Measurements from ENCODE around the gene NEUROD2. TPM values are rescaled to one million over a fixed set of nuclear protein-coding genes. Genes with fewer than 3 reads are reported as not detected.

NEUROD2 gene
- total and polyA plus RNA-seq, 2 donors (not counting 3 experiments of a cell fraction or from before 2014, with no cell fraction given): not detected

DNA sequence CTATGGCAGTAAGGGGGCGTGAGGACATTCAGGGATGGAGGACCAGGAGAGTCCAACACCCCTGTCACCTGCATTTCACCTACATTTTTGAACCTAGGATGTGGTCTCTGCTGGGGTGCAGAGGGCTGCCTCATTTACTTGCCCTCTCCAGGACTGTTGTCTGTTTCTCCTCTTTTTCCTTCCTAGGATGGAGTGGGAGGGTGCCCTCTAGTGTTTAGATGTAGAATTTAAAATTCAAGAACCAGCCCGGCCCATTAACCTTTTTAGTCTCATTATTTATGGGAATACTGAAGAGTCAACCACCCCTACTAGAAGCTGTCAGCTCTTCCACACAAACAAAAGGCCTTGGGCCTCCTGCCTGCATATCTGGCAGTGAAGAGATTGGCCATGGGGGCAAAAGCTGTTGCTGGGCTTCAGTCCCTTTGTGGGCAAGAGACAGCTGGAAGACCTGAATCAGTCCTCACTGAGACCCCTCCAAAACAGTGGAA is 26.7 kb upstream of the NEUROD2 start:
- intact Hi-C loops (cut with micrococcal nuclease) (no loop called here), dilution Hi-C loops (cut with MboI; ENCODE audit: extremely low pct_ligation_motif_present, low sequenced_read_pairs) (loop anchor here (10.0 kb wide), 1 partner anchor 110 kb away; no protein-coding TSS in a partner anchor)
- Histone ChIP-seq H3K9me1 (replicated peaks; ENCODE audit: control insufficient read depth, extremely low read depth, insufficient read depth, low read length) (no peaks in the 10 kb centered on the region), H3K4me2 (ENCODE audit: insufficient read depth, low read length) (no peak overlapping the region), H3K9me3 (replicated peaks; ENCODE audit: control insufficient read depth, insufficient read depth, low read length) (no peaks in the 10 kb centered on the region), H3K79me2 (ENCODE audit: control insufficient read depth, insufficient read depth, low read length) (peaks cover 13% of the 10 kb centered on the region), H3K4me3 (replicated peaks in 1 of 3; ENCODE audit: insufficient read depth in 1 of 3, low read depth in 1 of 3, low read length in 3 of 3) (no peak overlapping the region), H3K36me3 (ENCODE audit: control insufficient read depth in 2 of 2, extremely low read depth in 1 of 2, insufficient read depth in 2 of 2, low read length in 2 of 2) (no peaks in the 10 kb centered on the region), H4K20me1 (replicated peaks; ENCODE audit: control insufficient read depth, extremely low read depth, insufficient read depth, low read length) (no peaks in the 10 kb centered on the region), H3K27ac (ENCODE audit: insufficient read depth, low read depth, low read length) (no peak overlapping the region), H2AFZ (ENCODE audit: low read depth, low read length) (no peak overlapping the region), H3K9ac (replicated peaks; ENCODE audit: extremely low read depth, insufficient read depth, low read length) (no peak overlapping the region), H3K27me3 (ENCODE audit: control insufficient read depth in 2 of 2, insufficient read depth in 2 of 2, low read length in 2 of 2) (peaks cover 11 to 22% of the 10 kb centered on the region in 2 experiments), H3K4me1 (ENCODE audit: control insufficient read depth, extremely low read depth, insufficient read depth, low read length) (peaks cover 14% of the 10 kb centered on the region)
- ChIA-PET POLR2A (no interaction called here), CTCF (interaction anchor here (0.7 to 6.4 kb wide), 16 partner anchors 10 to 124 kb away, joined by 3 to 141 read pairs (median 5); partner anchors contain the start of genes ERBB2 and MIEN1)
- no TSS peak for BruUV-seq (replicated peaks)
- peak; percentile 74 for FAIRE-seq
- peak; percentile 47 for DNase-seq (ENCODE audit: low read depth, low spot score)
- no peak for TF ChIP-seq JUN (IDR thresholded peaks at IDR 0.05; ENCODE audit: borderline replicate concordance, insufficient read depth, insufficient read length, low read depth)
- TF ChIP-seq, protein P1, sequence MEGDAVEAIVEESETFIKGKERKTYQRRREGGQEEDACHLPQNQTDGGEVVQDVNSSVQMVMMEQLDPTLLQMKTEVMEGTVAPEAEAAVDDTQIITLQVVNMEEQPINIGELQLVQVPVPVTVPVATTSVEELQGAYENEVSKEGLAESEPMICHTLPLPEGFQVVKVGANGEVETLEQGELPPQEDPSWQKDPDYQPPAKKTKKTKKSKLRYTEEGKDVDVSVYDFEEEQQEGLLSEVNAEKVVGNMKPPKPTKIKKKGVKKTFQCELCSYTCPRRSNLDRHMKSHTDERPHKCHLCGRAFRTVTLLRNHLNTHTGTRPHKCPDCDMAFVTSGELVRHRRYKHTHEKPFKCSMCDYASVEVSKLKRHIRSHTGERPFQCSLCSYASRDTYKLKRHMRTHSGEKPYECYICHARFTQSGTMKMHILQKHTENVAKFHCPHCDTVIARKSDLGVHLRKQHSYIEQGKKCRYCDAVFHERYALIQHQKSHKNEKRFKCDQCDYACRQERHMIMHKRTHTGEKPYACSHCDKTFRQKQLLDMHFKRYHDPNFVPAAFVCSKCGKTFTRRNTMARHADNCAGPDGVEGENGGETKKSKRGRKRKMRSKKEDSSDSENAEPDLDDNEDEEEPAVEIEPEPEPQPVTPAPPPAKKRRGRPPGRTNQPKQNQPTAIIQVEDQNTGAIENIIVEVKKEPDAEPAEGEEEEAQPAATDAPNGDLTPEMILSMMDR (IDR thresholded peaks at IDR 0.05; ENCODE audit: extremely low read depth in 1 of 2, insufficient read depth in 1 of 2, low read depth in 1 of 2, low read length in 2 of 2): peak; percentile 63 to 64

DNA sequence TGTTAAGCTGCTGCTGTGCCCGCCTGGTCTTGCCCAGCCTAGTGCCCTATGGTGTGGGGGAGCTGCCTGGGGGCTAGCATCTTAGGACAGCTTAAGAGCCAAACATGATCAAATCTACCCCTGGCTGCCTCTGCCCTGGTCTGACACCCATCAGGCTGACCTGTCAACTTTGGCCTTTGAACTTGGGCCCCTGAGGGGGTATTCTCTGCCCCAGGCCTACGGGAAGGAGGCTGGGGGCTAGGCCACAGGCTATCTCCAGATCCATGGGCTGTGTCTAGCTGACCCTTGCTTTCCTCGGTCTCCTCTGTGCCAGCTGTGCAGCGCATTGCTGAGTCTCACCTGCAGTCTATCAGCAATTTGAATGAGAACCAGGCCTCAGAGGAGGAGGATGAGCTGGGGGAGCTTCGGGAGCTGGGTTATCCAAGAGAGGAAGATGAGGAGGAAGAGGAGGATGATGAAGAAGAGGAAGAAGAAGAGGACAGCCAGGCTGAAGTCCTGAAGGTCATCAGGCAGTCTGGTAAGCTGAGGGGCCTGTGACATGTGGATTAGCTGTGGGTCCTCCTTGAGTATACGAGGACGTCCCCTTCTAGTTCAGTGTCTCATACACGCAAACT is 26.0 kb upstream of the NEUROD2 start:
- no peak overlapping the region for H3K9ac ChIP-seq (replicated peaks; ENCODE audit: extremely low read depth, insufficient read depth, low read length)
- H3K27ac ChIP-seq (ENCODE audit: insufficient read depth, low read depth, low read length): no peak overlapping the region
- DNase-seq (ENCODE audit: low read depth, low spot score): no peak
- no peak overlapping the region for H3K4me3 ChIP-seq (replicated peaks in 1 of 3; ENCODE audit: insufficient read depth in 1 of 3, low read depth in 1 of 3, low read length in 3 of 3)
- peaks cover 12% of the 10 kb centered on the region for H3K79me2 ChIP-seq (ENCODE audit: control insufficient read depth, insufficient read depth, low read length)
- H3K4me2 ChIP-seq (ENCODE audit: insufficient read depth, low read length): no peak overlapping the region
- intact Hi-C loops (cut with micrococcal nuclease) (no loop called here), dilution Hi-C loops (cut with MboI; ENCODE audit: extremely low pct_ligation_motif_present, low sequenced_read_pairs) (loop anchor here (10.0 kb wide), 1 partner anchor 111 kb away; no protein-coding TSS in a partner anchor)
- TF ChIP-seq MYC (IDR thresholded peaks at IDR 0.05; ENCODE audit: low read depth, low read length) (no peak), POLR2AphosphoS5 (IDR thresholded peaks at IDR 0.05; ENCODE audit: insufficient read depth, low read depth, low read length) (no peak), GATA2 (IDR thresholded peaks at IDR 0.05; ENCODE audit: insufficient read depth, insufficient read length, low read depth, low read length) (no peak), JUN (IDR thresholded peaks at IDR 0.05; ENCODE audit: borderline replicate concordance, insufficient read depth, insufficient read length, low read depth) (no peak), EZH2 (IDR thresholded peaks at IDR 0.05; ENCODE audit: borderline replicate concordance, low read depth, low read length, severe bottlenecking) (peak; percentile 10)
- TF ChIP-seq, protein P1 (IDR thresholded peaks at IDR 0.05; ENCODE audit: extremely low read depth in 1 of 2, insufficient read depth in 1 of 2, low read depth in 1 of 2, low read length in 2 of 2): no peak
- TF ChIP-seq, protein P2, sequence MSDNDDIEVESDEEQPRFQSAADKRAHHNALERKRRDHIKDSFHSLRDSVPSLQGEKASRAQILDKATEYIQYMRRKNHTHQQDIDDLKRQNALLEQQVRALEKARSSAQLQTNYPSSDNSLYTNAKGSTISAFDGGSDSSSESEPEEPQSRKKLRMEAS (IDR thresholded peaks at IDR 0.05; ENCODE audit: insufficient read depth, insufficient read length): no peak
- no peaks in the 10 kb centered on the region for H3K36me3 ChIP-seq (ENCODE audit: control insufficient read depth in 2 of 2, extremely low read depth in 1 of 2, insufficient read depth in 2 of 2, low read length in 2 of 2)
- no peaks in the 10 kb centered on the region for H4K20me1 ChIP-seq (replicated peaks; ENCODE audit: control insufficient read depth, extremely low read depth, insufficient read depth, low read length)
- no TSS peak for BruUV-seq (replicated peaks)
- peaks cover 14% of the 10 kb centered on the region for H3K4me1 ChIP-seq (ENCODE audit: control insufficient read depth, extremely low read depth, insufficient read depth, low read length)
- no peak overlapping the region for H2AFZ ChIP-seq (ENCODE audit: low read depth, low read length)
- ChIA-PET POLR2A (no interaction called here), CTCF (interaction anchor here (0.7 to 6.4 kb wide), 10 partner anchors 9 to 96 kb away, joined by 3 to 141 read pairs (median 6); partner anchors contain the start of gene MIEN1)
- H3K9me3 ChIP-seq (replicated peaks; ENCODE audit: control insufficient read depth, insufficient read depth, low read length): no peaks in the 10 kb centered on the region
- H3K9me1 ChIP-seq (replicated peaks; ENCODE audit: control insufficient read depth, extremely low read depth, insufficient read depth, low read length): no peaks in the 10 kb centered on the region
- peaks cover 18 to 29% of the 10 kb centered on the region in 2 experiments for H3K27me3 ChIP-seq (ENCODE audit: control insufficient read depth in 2 of 2, insufficient read depth in 2 of 2, low read length in 2 of 2)
- no peak for FAIRE-seq

All from endothelial cell of umbilical vein (primary cell).